NCI-H82 treated with DMSO at 0.1 percent for 48 hours (cell line): Measurements from ENCODE around the gene RNU1-1.
"Not testable (repeated sequence)": the region's sequence is repeated elsewhere in the genome, so short reads cannot be mapped to it uniquely, and the experiment has no call there.

Experiments
- DNase-seq: peaks from one replicate; lab custom pipeline; 2025; ENCODE audit not compliant: unreplicated experiment; lab: John Stamatoyannopoulos, UW

Gene RNU1-1

GRCh38 chr1:16525769-16526168, 11.7 kb upstream of the RNU1-1 start:
- DNase-seq = not testable (repeated sequence)

- DNase-seq = not testable (repeated sequence)
Observed at GRCh38 chr1:16521679-16522078, 7.6 kb upstream of the RNU1-1 start.

- no peak for DNase-seq
Observed at GRCh38 chr1:16521288-16521583, 7.2 kb upstream of the RNU1-1 start.

GRCh38 chr1:16520435-16521287, 6.6 kb upstream of the RNU1-1 start:
- DNase-seq = not testable (repeated sequence)

GRCh38 chr1:16519255-16519951, 5.3 kb upstream of the RNU1-1 start:
- DNase-seq = not testable (repeated sequence)

- not testable (repeated sequence) for DNase-seq
Observed at GRCh38 chr1:16518913-16519254, 4.8 kb upstream of the RNU1-1 start.

- DNase-seq = not testable (repeated sequence)
Observed at GRCh38 chr1:16516694-16517410, 2.8 kb upstream of the RNU1-1 start.

- peak; percentile 98 for DNase-seq
Observed at GRCh38 chr1:16513412-16514106, 526 bp downstream of the RNU1-1 start.

- DNase-seq = peak; percentile 77
Observed at GRCh38 chr1:16512624-16513411, 1.3 kb downstream of the RNU1-1 start.

GRCh38 chr1:16511926-16512325, 2.2 kb downstream of the RNU1-1 start:
- DNase-seq = not testable (repeated sequence)

- peak; percentile 100 for DNase-seq
Observed at GRCh38 chr1:16508861-16509445, 5.1 kb downstream of the RNU1-1 start.

- DNase-seq = not testable (repeated sequence)
Observed at GRCh38 chr1:16506364-16507136, 7.5 kb downstream of the RNU1-1 start.

GRCh38 chr1:16505870-16506269, 8.2 kb downstream of the RNU1-1 start:
- DNase-seq = not testable (repeated sequence)

GRCh38 chr1:16503494-16503893, 10.6 kb downstream of the RNU1-1 start:
- no peak for DNase-seq

GRCh38 chr1:16501446-16501845, 12.6 kb downstream of the RNU1-1 start:
- DNase-seq = not testable (repeated sequence)

- DNase-seq = not testable (repeated sequence)
Observed at GRCh38 chr1:16500975-16501374, 13.1 kb downstream of the RNU1-1 start.

GRCh38 chr1:16500466-16500865, 13.6 kb downstream of the RNU1-1 start:
- not testable (repeated sequence) for DNase-seq

- DNase-seq = peak; percentile 82
Observed at GRCh38 chr1:16498573-16499413, 15.3 kb downstream of the RNU1-1 start.
